Activated CD8-positive, alpha-beta memory T cell treated with anti-CD3 and anti-CD28 coated beads, Interleukin-2, amount 50 U/mL, for 4 hours (primary cell): ENCODE results near the gene PIGT.
"Not testable (repeated sequence)": the region's sequence is repeated elsewhere in the genome, so short reads cannot be mapped to it uniquely, and the experiment has no call there.

Experiments
- DNase-seq: peaks from one replicate; pipeline ENCODE4 v3.0.0-alpha.2; 2020

Gene PIGT

GRCh38 chr20:45467172-45467571 is 51.2 kb downstream of the PIGT start:
- no peak for DNase-seq

GRCh38 chr20:45467861-45468260 is 51.9 kb downstream of the PIGT start:
- DNase-seq: no peak

GRCh38 chr20:45469336-45470261 is 53.7 kb downstream of the PIGT start, which contains the start of gene WFDC2:
Gene WFDC2 (plus strand): TSS chr20:45469753. CDS start chr20:45469782, 29 bp downstream.
- DNase-seq: no peak

- no peak for DNase-seq
Observed at GRCh38 chr20:45470262-45470931, 54.5 kb downstream of the PIGT start.

- DNase-seq: no peak
Observed at GRCh38 chr20:45470937-45471336, 55.0 kb downstream of the PIGT start.

GRCh38 chr20:45472286-45472685 is 56.3 kb downstream of the PIGT start:
- DNase-seq: not testable (repeated sequence)
